A673 (cell line): ENCODE measurements around the gene MANEAL. TPM values are rescaled to one million over a fixed set of nuclear protein-coding genes. Genes with fewer than 3 reads are reported as not detected.

Experiments used
- BruUV-seq: library from RNA; stranded (reverse); fragments of 400-500 nt; replicated peaks from 2 replicates; lab custom pipeline; 2021; lab: Mats Ljungman, UMichigan
- CTCF ChIA-PET: fragments of 300-600 bp; sonication (Branson Sonifier 250); formaldehyde crosslinking; loops from one replicate; lab custom pipeline; 2022; ENCODE audit warnings: antibody characterized with exemption; lab: Charles Lee
- POLR2A ChIA-PET: fragments of 300-600 bp; sonication (Branson Sonifier 250); formaldehyde crosslinking; loops from one replicate; lab custom pipeline; 2022; ENCODE audit warnings: antibody characterized with exemption; ENCODE audit not compliant: low non-redundant PET; lab: Charles Lee
- DNase-seq: peaks from one replicate; pipeline ENCODE4 v3.0.0-alpha.2; 2015; ENCODE audit warnings: low spot score
- H3K27ac ChIP-seq: fragments of 200-600 bp; sonication (generic); 2 replicates; pipeline ENCODE4 v1.5.1; 2016; ENCODE audit warnings: mixed run types, low read depth, mild to moderate bottlenecking, mixed read lengths, antibody characterized with exemption, low read length; ENCODE audit not compliant: poor library complexity, severe bottlenecking
- H3K27me3 ChIP-seq: fragments of 200-600 bp; sonication (generic); replicated peaks from 2 replicates; pipeline ENCODE4 v1.6.1; 2017; ENCODE audit warnings: mixed run types, low read depth, mild to moderate bottlenecking, mixed read lengths, antibody characterized with exemption, low read length; ENCODE audit not compliant: insufficient read depth, poor library complexity
- H3K36me3 ChIP-seq: fragments of 200-600 bp; sonication (generic); 2 replicates; pipeline ENCODE4 v1.6.1; 2016; ENCODE audit warnings: mixed run types, mild to moderate bottlenecking, mixed read lengths, antibody characterized with exemption, low read length; ENCODE audit not compliant: insufficient read depth, poor library complexity, severe bottlenecking
- H3K4me1 ChIP-seq: fragments of 200-600 bp; sonication (generic); 2 replicates; pipeline ENCODE4 v1.6.1; 2017; ENCODE audit warnings: mixed run types, mild to moderate bottlenecking, mixed read lengths, antibody characterized with exemption, low read length; ENCODE audit not compliant: insufficient read depth, poor library complexity, severe bottlenecking
- H3K4me3 ChIP-seq: fragments of 200-600 bp; sonication (generic); 2 replicates; pipeline ENCODE4 v1.5.1; 2016; ENCODE audit warnings: low read depth, mixed run types, mild to moderate bottlenecking, mixed read lengths, low read length; ENCODE audit not compliant: poor library complexity, severe bottlenecking
- H3K9me3 ChIP-seq: fragments of 200-600 bp; sonication (generic); 2 replicates; pipeline ENCODE4 v1.6.1; 2016; ENCODE audit warnings: mixed run types, low read depth, mild to moderate bottlenecking, mixed read lengths, antibody characterized with exemption, low read length; ENCODE audit not compliant: poor library complexity, severe bottlenecking
- EZH2 ChIP-seq: fragments of 200-600 bp; sonication (generic); IDR thresholded peaks from 2 replicates; pipeline ENCODE4 v1.6.1; 2017; ENCODE audit warnings: borderline replicate concordance, low read depth, mild to moderate bottlenecking, mixed read lengths, antibody characterized with exemption, low read length; ENCODE audit not compliant: poor library complexity, severe bottlenecking
- intact Hi-C: fragments of 100-400 bp; cut with micrococcal nuclease; formaldehyde crosslinking; loops from one replicate; pipeline ENCODE4 v1.10.0; 2022; ENCODE audit not compliant: unreplicated experiment
- total RNA-seq: library from RNA; stranded (reverse); gene quantifications from 2 replicates; pipeline ENCODE4 v1.2.3, GENCODE V29; 2021
- TF ChIP-seq, protein P1 (sequence below): fragments of 300-800, 200-600 bp; sonication (generic); conservative IDR thresholded peaks from 2 replicates; pipeline ENCODE4 v1.5.1; 2017; ENCODE audit warnings: low read depth, mild to moderate bottlenecking, antibody characterized with exemption, low read length, moderate library complexity, mixed read lengths

MANEAL gene
- total RNA-seq, 1 experiment from 2014 or later, result 5.9 TPM

DNA sequence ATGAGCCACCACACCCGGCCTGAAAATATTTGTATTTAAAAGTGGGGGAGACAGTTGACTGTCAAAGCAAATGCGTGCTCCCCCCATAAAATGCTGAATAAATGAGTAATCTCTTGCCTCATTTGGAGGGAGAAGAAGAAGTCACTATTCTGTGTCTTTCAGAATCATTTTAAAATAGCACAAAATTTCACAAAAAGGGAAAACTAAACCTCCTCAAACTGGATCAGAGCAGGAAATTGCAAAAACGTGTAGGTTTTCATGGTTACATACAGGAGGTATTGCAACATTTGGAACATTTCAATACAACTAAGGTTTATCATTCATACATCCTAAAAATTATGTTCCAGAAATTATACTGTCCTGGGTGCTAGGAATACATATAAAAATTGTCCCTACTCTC lies 52.1 kb downstream of the MANEAL start:
- no peak overlapping the region for H3K27ac ChIP-seq
- CTCF ChIA-PET, result no interaction called here
- intact Hi-C loops, result no loop called here
- no peaks in the 10 kb centered on the region for H3K27me3 ChIP-seq
- POLR2A ChIA-PET, result no interaction called here
- TF ChIP-seq EZH2, result no peak
- TF ChIP-seq, protein P1, sequence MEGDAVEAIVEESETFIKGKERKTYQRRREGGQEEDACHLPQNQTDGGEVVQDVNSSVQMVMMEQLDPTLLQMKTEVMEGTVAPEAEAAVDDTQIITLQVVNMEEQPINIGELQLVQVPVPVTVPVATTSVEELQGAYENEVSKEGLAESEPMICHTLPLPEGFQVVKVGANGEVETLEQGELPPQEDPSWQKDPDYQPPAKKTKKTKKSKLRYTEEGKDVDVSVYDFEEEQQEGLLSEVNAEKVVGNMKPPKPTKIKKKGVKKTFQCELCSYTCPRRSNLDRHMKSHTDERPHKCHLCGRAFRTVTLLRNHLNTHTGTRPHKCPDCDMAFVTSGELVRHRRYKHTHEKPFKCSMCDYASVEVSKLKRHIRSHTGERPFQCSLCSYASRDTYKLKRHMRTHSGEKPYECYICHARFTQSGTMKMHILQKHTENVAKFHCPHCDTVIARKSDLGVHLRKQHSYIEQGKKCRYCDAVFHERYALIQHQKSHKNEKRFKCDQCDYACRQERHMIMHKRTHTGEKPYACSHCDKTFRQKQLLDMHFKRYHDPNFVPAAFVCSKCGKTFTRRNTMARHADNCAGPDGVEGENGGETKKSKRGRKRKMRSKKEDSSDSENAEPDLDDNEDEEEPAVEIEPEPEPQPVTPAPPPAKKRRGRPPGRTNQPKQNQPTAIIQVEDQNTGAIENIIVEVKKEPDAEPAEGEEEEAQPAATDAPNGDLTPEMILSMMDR, result no peak
- no peak overlapping the region for H3K4me3 ChIP-seq
- no TSS peak for BruUV-seq
- H3K4me1 ChIP-seq, result no peaks in the 10 kb centered on the region
- no peaks in the 10 kb centered on the region for H3K9me3 ChIP-seq
- DNase-seq, result no peak
- H3K36me3 ChIP-seq, result peaks cover 4% of the 10 kb centered on the region

DNA sequence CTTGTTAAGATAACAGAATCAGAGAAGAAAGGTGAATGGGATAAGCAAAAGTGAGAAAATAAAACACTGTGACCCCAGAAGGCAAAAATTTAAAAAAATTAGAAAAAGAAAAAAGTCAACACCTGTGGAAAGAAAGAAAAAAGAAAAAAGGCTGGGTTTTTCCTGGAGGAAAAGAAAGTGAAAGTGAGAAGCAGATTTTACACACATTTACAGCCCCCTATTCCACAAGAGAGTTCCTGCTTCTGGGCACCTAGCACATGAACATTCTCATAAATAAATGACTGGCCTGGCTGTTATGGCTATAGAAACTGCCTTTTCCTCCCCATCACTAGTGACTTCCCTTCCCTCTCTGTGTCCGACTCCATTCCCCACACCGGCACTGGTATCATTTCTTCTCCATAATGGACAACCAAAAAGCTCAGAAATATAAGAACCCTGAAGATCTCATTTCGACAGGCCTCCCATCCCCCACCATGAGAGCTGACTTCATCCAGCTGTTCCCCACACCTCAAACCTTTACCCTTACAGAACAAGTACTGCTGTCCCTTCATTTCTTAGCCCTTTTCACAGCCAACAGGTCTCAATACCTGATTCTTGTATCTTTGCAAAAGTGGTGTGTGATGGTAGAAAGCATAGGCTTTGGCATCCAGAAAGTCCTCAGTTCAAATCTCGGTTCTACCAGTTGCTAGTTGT lies 53.1 kb downstream of the MANEAL start:
- ChIA-PET POLR2A (no interaction called here), CTCF (interaction anchor here (1.0 kb wide), 1 partner anchor 13 kb away, joined by 3 read pairs; no protein-coding TSS in a partner anchor)
- no peak overlapping the region for H3K27ac ChIP-seq
- intact Hi-C loops, result no loop called here
- H3K4me1 ChIP-seq, result no peaks in the 10 kb centered on the region
- DNase-seq, result no peak
- no peaks in the 10 kb centered on the region for H3K9me3 ChIP-seq
- no TSS peak for BruUV-seq
- no peaks in the 10 kb centered on the region for H3K27me3 ChIP-seq
- H3K36me3 ChIP-seq, result peaks cover 4% of the 10 kb centered on the region
- TF ChIP-seq EZH2, result no peak
- TF ChIP-seq, protein P1, result no peak
- H3K4me3 ChIP-seq, result no peak overlapping the region

DNA sequence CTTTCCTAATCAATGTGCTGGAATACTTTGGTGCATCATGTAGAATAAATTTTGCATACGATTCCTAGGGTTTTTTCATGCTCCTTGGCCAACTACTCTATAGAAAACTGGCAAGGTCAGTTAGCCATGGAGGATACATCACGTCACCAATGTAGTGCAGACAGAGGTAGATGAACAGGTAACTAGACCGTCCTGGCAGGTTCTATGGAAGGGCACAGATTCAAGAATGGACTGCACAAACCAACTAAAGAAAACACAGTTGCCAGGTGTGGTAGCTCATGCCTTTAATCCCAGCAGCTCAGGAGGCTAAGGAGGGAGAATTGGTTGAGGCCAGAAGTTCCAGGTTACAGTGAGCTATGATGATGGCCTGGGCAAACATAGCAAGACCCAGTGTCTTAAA lies 55.8 kb downstream of the MANEAL start:
- DNase-seq, result no peak
- no TSS peak for BruUV-seq
- no peak overlapping the region for H3K4me3 ChIP-seq
- CTCF ChIA-PET, result no interaction called here
- H3K4me1 ChIP-seq, result no peaks in the 10 kb centered on the region
- H3K36me3 ChIP-seq, result peaks cover 4% of the 10 kb centered on the region
- POLR2A ChIA-PET, result no interaction called here
- no peaks in the 10 kb centered on the region for H3K27me3 ChIP-seq
- no peak overlapping the region for H3K27ac ChIP-seq
- TF ChIP-seq, protein P1, result no peak
- no peak for TF ChIP-seq EZH2
- no peaks in the 10 kb centered on the region for H3K9me3 ChIP-seq
- intact Hi-C loops, result no loop called here
